Measurements from ENCODE around the gene DNAJC1. TPM values are rescaled to one million over a fixed set of nuclear protein-coding genes. Genes with fewer than 3 reads are reported as not detected.
A peak's percentile ranks its signal among the peaks of the same experiment; 100 is the strongest.

DNAJC1 gene
- total RNA-seq, 1 experiment from 2014 or later, result 19.1 TPM

- no peaks in the 10 kb centered on the region for H3K9me2 ChIP-seq (ENCODE audit: insufficient read depth)
- no peaks in the 10 kb centered on the region for H3F3A ChIP-seq (ENCODE audit: insufficient read depth, low read depth)
- no peaks in the 10 kb centered on the region for H4K20me1 ChIP-seq (ENCODE audit: insufficient read depth)
- intact Hi-C loops (cut with micrococcal nuclease; ENCODE audit: unreplicated experiment), result no loop called here
- H3K4me3 ChIP-seq, result no peak overlapping the region
- TF ChIP-seq, protein P1, sequence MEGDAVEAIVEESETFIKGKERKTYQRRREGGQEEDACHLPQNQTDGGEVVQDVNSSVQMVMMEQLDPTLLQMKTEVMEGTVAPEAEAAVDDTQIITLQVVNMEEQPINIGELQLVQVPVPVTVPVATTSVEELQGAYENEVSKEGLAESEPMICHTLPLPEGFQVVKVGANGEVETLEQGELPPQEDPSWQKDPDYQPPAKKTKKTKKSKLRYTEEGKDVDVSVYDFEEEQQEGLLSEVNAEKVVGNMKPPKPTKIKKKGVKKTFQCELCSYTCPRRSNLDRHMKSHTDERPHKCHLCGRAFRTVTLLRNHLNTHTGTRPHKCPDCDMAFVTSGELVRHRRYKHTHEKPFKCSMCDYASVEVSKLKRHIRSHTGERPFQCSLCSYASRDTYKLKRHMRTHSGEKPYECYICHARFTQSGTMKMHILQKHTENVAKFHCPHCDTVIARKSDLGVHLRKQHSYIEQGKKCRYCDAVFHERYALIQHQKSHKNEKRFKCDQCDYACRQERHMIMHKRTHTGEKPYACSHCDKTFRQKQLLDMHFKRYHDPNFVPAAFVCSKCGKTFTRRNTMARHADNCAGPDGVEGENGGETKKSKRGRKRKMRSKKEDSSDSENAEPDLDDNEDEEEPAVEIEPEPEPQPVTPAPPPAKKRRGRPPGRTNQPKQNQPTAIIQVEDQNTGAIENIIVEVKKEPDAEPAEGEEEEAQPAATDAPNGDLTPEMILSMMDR (conservative IDR thresholded peaks at IDR 0.05), result no peak
- no peak for TF ChIP-seq EZH2 (IDR thresholded peaks at IDR 0.05; ENCODE audit: low read depth)
- H3K4me2 ChIP-seq, result no peak overlapping the region
- H3K9me3 ChIP-seq (ENCODE audit: insufficient read depth, low read depth), result no peaks in the 10 kb centered on the region
- no TSS peak for BruUV-seq (replicated peaks)
- H2AFZ ChIP-seq, result no peak overlapping the region
- no peaks in the 10 kb centered on the region for H3K79me2 ChIP-seq (ENCODE audit: low read depth)
- H3K27me3 ChIP-seq (ENCODE audit: insufficient read depth, low read depth), result no peaks in the 10 kb centered on the region
- no peak for DNase-seq
- no peak overlapping the region for H3K27ac ChIP-seq
- H3K4me1 ChIP-seq (replicated peaks; ENCODE audit: insufficient read depth), result no peaks in the 10 kb centered on the region
- H3K36me3 ChIP-seq (ENCODE audit: low read depth), result no peaks in the 10 kb centered on the region
- POLR2A ChIA-PET (ENCODE audit: unreplicated experiment), result interaction anchor here (0.6 kb wide), 1 partner anchor 718 kb away, joined by 7 read pairs; no protein-coding TSS in a partner anchor
- CTCF ChIA-PET, result interaction anchor here (0.6 kb wide), 1 partner anchor 214 kb away, joined by 3 read pairs; no protein-coding TSS in a partner anchor
These were observed 12.6 kb upstream of the DNAJC1 start for GRCh38 chr10:22016046-22016705.

- Histone ChIP-seq H3K4me1 (replicated peaks; ENCODE audit: insufficient read depth) (no peaks in the 10 kb centered on the region), H3K9me3 (ENCODE audit: insufficient read depth, low read depth) (no peaks in the 10 kb centered on the region), H2AFZ (no peak overlapping the region), H3K27ac (no peak overlapping the region), H4K20me1 (ENCODE audit: insufficient read depth) (no peaks in the 10 kb centered on the region), H3K9me2 (ENCODE audit: insufficient read depth) (no peaks in the 10 kb centered on the region), H3K27me3 (ENCODE audit: insufficient read depth, low read depth) (no peaks in the 10 kb centered on the region), H3F3A (ENCODE audit: insufficient read depth, low read depth) (no peaks in the 10 kb centered on the region), H3K36me3 (ENCODE audit: low read depth) (no peaks in the 10 kb centered on the region), H3K4me2 (no peak overlapping the region), H3K79me2 (ENCODE audit: low read depth) (no peaks in the 10 kb centered on the region), H3K4me3 (no peak overlapping the region)
- BruUV-seq (replicated peaks), result no TSS peak
- no peak for DNase-seq
- intact Hi-C loops (cut with micrococcal nuclease; ENCODE audit: unreplicated experiment), result loop anchor here (5.0 kb wide), 1 partner anchor 411 kb away; no protein-coding TSS in a partner anchor
- POLR2A ChIA-PET (ENCODE audit: unreplicated experiment), result no interaction called here
- TF ChIP-seq EZH2 (IDR thresholded peaks at IDR 0.05; ENCODE audit: low read depth), result no peak
- TF ChIP-seq, protein P1 (conservative IDR thresholded peaks at IDR 0.05), result peak; percentile 69
- CTCF ChIA-PET, result interaction anchor here (0.6 to 0.7 kb wide), 3 partner anchors 34 to 1173 kb away, joined by 3 to 4 read pairs (median 3); no protein-coding TSS in a partner anchor
These were observed 7.5 kb upstream of the DNAJC1 start for GRCh38 chr10:22010973-22011408.

DNA sequence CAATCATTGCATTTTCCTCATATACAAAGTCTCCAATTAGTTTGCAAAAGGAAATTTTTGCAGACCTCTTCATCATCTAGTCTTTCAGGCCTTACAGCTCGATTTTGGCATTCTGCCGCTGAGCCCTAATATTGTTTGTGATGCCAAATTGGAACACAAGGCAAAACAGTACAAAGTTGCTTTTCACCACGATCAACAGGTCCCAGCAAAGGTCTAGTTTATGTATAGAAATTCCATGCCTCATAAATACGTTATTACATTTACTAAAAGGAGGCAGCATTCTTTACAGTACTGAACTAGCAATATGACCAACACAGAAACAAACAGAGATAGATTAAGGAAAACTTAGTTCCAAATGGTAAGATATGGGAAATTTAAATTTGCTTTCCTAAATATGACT, 7.0 kb upstream of the DNAJC1 start:
- Histone ChIP-seq H3K27ac (no peak overlapping the region), H3K4me1 (replicated peaks; ENCODE audit: insufficient read depth) (no peaks in the 10 kb centered on the region), H2AFZ (no peak overlapping the region), H4K20me1 (ENCODE audit: insufficient read depth) (no peaks in the 10 kb centered on the region), H3F3A (ENCODE audit: insufficient read depth, low read depth) (no peaks in the 10 kb centered on the region), H3K4me3 (no peak overlapping the region), H3K4me2 (no peak overlapping the region), H3K36me3 (ENCODE audit: low read depth) (no peaks in the 10 kb centered on the region), H3K79me2 (ENCODE audit: low read depth) (no peaks in the 10 kb centered on the region), H3K9me3 (ENCODE audit: insufficient read depth, low read depth) (no peaks in the 10 kb centered on the region), H3K9me2 (ENCODE audit: insufficient read depth) (no peaks in the 10 kb centered on the region), H3K27me3 (ENCODE audit: insufficient read depth, low read depth) (no peaks in the 10 kb centered on the region)
- BruUV-seq (replicated peaks), result no TSS peak
- no peak for DNase-seq
- ChIA-PET CTCF (no interaction called here), POLR2A (ENCODE audit: unreplicated experiment) (no interaction called here)
- TF ChIP-seq, protein P1 (conservative IDR thresholded peaks at IDR 0.05), result no peak
- no peak for TF ChIP-seq EZH2 (IDR thresholded peaks at IDR 0.05; ENCODE audit: low read depth)
- intact Hi-C loops (cut with micrococcal nuclease; ENCODE audit: unreplicated experiment), result loop anchor here (5.0 kb wide), 1 partner anchor 412 kb away; no protein-coding TSS in a partner anchor
